Thyroid gland (tissue), 4 donors: ENCODE results near the gene HHATL. TPM values are rescaled to one million over a fixed set of nuclear protein-coding genes. Genes with fewer than 3 reads are reported as not detected.

Experiments used
- DNase-seq, 2 donors: peaks; one replicate each; pipeline ENCODE4 v3.0.0-alpha.2; 2019
- H3K27ac ChIP-seq, 3 donors: fragments of 200-600 bp; sonication (generic); 1 replicate in 2 of 3; 2 replicates in 1 of 3; pipeline ENCODE4 v1.5.1; 2016 to 2019; ENCODE audit warnings: mild to moderate bottlenecking in 1 of 3, moderate library complexity in 1 of 3
- H3K27me3 ChIP-seq: fragments of 200-600 bp; sonication (generic); one replicate; pipeline ENCODE4 v1.5.1; 2019
- H3K36me3 ChIP-seq, 2 donors: fragments of 200-600 bp; sonication (generic); one replicate each; pipeline ENCODE4 v1.5.1; 2016 to 2019
- H3K4me1 ChIP-seq, 2 donors: fragments of 200-600 bp; sonication (generic); one replicate each; pipeline ENCODE4 v1.5.1; 2017 to 2019
- H3K4me3 ChIP-seq, 3 donors: fragments of 200-600 bp; sonication (generic); replicated peaks in 1 of 3; 1 replicate in 2 of 3; 2 replicates in 1 of 3; pipeline ENCODE4 v1.5.1; 2016; ENCODE audit warnings: mild to moderate bottlenecking in 1 of 3
- H3K9me3 ChIP-seq: fragments of 200-600 bp; sonication (generic); one replicate; pipeline ENCODE4 v1.5.1; 2017
- CTCF ChIP-seq, 6 experiments: fragments of 200-600 bp in 3 of 6; fragments of 450-650 bp in 3 of 6; sonication (generic) in 3 of 6; IDR thresholded peaks; one replicate each; pipeline ENCODE4 v1.5.1; 2016 to 2019; ENCODE audit warnings: antibody characterized with exemption in 6 of 6, mild to moderate bottlenecking in 2 of 6, inconsistent platforms in 1 of 6, moderate library complexity in 1 of 6
- POLR2A ChIP-seq, 2 donors: fragments of 450-650 bp; IDR thresholded peaks; one replicate each; pipeline ENCODE4 v1.6.1; 2017; ENCODE audit warnings: antibody characterized with exemption in 2 of 2, mild to moderate bottlenecking in 2 of 2, moderate library complexity in 1 of 2
- WGBS, 2 donors: methylation state at CpG; one replicate each; pipeline ENCODE4 v1.1.5; 2017; 5-methylcytosine and 5-hydroxymethylcytosine counted together
- intact Hi-C: fragments of 100-400 bp; cut with DNase I; formaldehyde crosslinking; loops from one replicate; pipeline ENCODE4 v1.15.1; 2023
- total RNA-seq, 4 donors: library from RNA; depleted of rRNA; stranded (reverse); fragments of >200 nt; gene quantifications; one replicate each; pipeline ENCODE4 v1.2.3, GENCODE V29; 2016

Gene HHATL
- total RNA-seq, 4 donors from 2014 or later, result 15.7 to 64.1 (median 32.4) TPM

- TF ChIP-seq CTCF (IDR thresholded peaks at IDR 0.05) (no peak), POLR2A (IDR thresholded peaks at IDR 0.05) (peak in 1 of 2 donors; percentile 54)
- Histone ChIP-seq H3K27ac (peak overlapping the region; percentile 76 to 89 (median 81)), H3K4me1 (peaks cover 5 to 27% of the 10 kb centered on the region in 2 donors), H3K4me3 (no peak overlapping the region), H3K27me3 (no peaks in the 10 kb centered on the region), H3K36me3 (no peaks in the 10 kb centered on the region), H3K9me3 (no peaks in the 10 kb centered on the region)
- peak; percentile 95 to 97 for DNase-seq
- 68 to 82% methylated on average over 10 to 12 of the region's 12 CpGs for WGBS, 2 donors
- intact Hi-C loops, result loop anchor here (10.0 kb wide), 1 partner anchor 135 kb away; the partner anchor contains the start of gene NKTR
Observed at GRCh38 chr3:42739401-42740158, 37.0 kb upstream of the HHATL start.

GRCh38 chr3:42736531-42736930 is 33.9 kb upstream of the HHATL start:
- WGBS, 2 donors, result 91 to 93% methylated on average over 6 of the region's 6 CpGs
- H3K36me3 ChIP-seq, result no peaks in the 10 kb centered on the region

GRCh38 chr3:42736081-42736480 is 33.5 kb upstream of the HHATL start:
- TF ChIP-seq POLR2A (IDR thresholded peaks at IDR 0.05) (no peak), CTCF (IDR thresholded peaks at IDR 0.05) (no peak)

More at GRCh38 chr3:42736531-42736930, 33.9 kb upstream of the HHATL start:
- Histone ChIP-seq H3K4me1 (peaks cover 4 to 16% of the 10 kb centered on the region in 2 donors), H3K27me3 (no peaks in the 10 kb centered on the region), H3K9me3 (no peaks in the 10 kb centered on the region), H3K4me3 (no peak overlapping the region), H3K27ac (no peak overlapping the region)
- TF ChIP-seq POLR2A (IDR thresholded peaks at IDR 0.05), result no peak
- no peak for TF ChIP-seq CTCF (IDR thresholded peaks at IDR 0.05)
- DNase-seq, result no peak
- intact Hi-C loops, result no loop called here

GRCh38 chr3:42735615-42736014 is 33.0 kb upstream of the HHATL start:
- H3K27me3 ChIP-seq, result no peaks in the 10 kb centered on the region
- no peaks in the 10 kb centered on the region for H3K36me3 ChIP-seq
- no peak for DNase-seq
- 93 to 94% methylated on average over 12 of the region's 12 CpGs for WGBS, 2 donors
- TF ChIP-seq CTCF (IDR thresholded peaks at IDR 0.05) (no peak), POLR2A (IDR thresholded peaks at IDR 0.05) (no peak)
- H3K4me1 ChIP-seq, result peaks cover 4 to 16% of the 10 kb centered on the region in 2 donors
- H3K27ac ChIP-seq, result no peak overlapping the region
- no peak overlapping the region for H3K4me3 ChIP-seq
- intact Hi-C loops, result no loop called here
- H3K9me3 ChIP-seq, result no peaks in the 10 kb centered on the region

More at GRCh38 chr3:42736081-42736480, 33.5 kb upstream of the HHATL start:
- Histone ChIP-seq H3K27me3 (no peaks in the 10 kb centered on the region), H3K27ac (no peak overlapping the region), H3K4me3 (no peak overlapping the region), H3K36me3 (no peaks in the 10 kb centered on the region), H3K4me1 (peaks cover 4 to 16% of the 10 kb centered on the region in 2 donors), H3K9me3 (no peaks in the 10 kb centered on the region)
- 43 to 50% methylated on average over 1 of the region's 1 CpG for WGBS, 2 donors
- DNase-seq, result peak; percentile 54 to 59
- intact Hi-C loops, result no loop called here

GRCh38 chr3:42735019-42735418 is 32.4 kb upstream of the HHATL start:
- no peak overlapping the region for H3K27ac ChIP-seq
- intact Hi-C loops, result no loop called here
- 40 to 41% methylated on average over 8 of the region's 8 CpGs for WGBS, 2 donors

More at GRCh38 chr3:42735019-42735418, 32.4 kb upstream of the HHATL start:
- no peaks in the 10 kb centered on the region for H3K36me3 ChIP-seq
- H3K27me3 ChIP-seq, result no peaks in the 10 kb centered on the region
- DNase-seq, result peak; percentile 74 to 80
- H3K9me3 ChIP-seq, result no peaks in the 10 kb centered on the region
- H3K4me1 ChIP-seq, result peaks cover 1 to 14% of the 10 kb centered on the region in 2 donors
- H3K4me3 ChIP-seq, result no peak overlapping the region
- no peak for TF ChIP-seq POLR2A (IDR thresholded peaks at IDR 0.05)
- no peak for TF ChIP-seq CTCF (IDR thresholded peaks at IDR 0.05)
